Measurements from ENCODE around the gene CASKIN1.

CASKIN1 gene

GRCh38 chr16:2148714-2149629, 47.4 kb downstream of the CASKIN1 start:
- no peak overlapping the region for H3K27ac Mint-ChIP-seq
- peaks cover 6% of the 10 kb centered on the region for H3K27me3 Mint-ChIP-seq (ENCODE audit: low read depth, poor library complexity)
- no peak for TF ChIP-seq CTCF (IDR thresholded peaks at IDR 0.05)
- DNase-seq = no peak
- peak overlapping the region; percentile 74 for H3K4me3 Mint-ChIP-seq
- H3K9me3 Mint-ChIP-seq = no peaks in the 10 kb centered on the region
- H3K4me1 Mint-ChIP-seq = peaks cover 58% of the 10 kb centered on the region
- H3K36me3 Mint-ChIP-seq (ENCODE audit: low read depth) = peaks cover 11% of the 10 kb centered on the region

- Mint-ChIP-seq H3K4me3 (peak within 1 kb of the TSS; percentile 74), H3K36me3 (ENCODE audit: low read depth) (peaks cover 11% of the 10 kb centered on the region), H3K9me3 (no peaks in the 10 kb centered on the region), H3K27me3 (ENCODE audit: low read depth, poor library complexity) (peaks cover 6% of the 10 kb centered on the region), H3K27ac (no peak within 1 kb of the TSS), H3K4me1 (peaks cover 50% of the 10 kb centered on the region)
- TF ChIP-seq CTCF (IDR thresholded peaks at IDR 0.05) = no peak
- peak; percentile 85 for DNase-seq
Measured at GRCh38 chr16:2147981-2148671, 48.3 kb downstream of the CASKIN1 start, which contains the start of gene RAB26. Gene RAB26 (plus strand): TSS chr16:2148625. CDS start chr16:2148784, 159 bp downstream.

GRCh38 chr16:2147378-2147777, 49.0 kb downstream of the CASKIN1 start:
- no peak overlapping the region for H3K27ac Mint-ChIP-seq
- H3K36me3 Mint-ChIP-seq (ENCODE audit: low read depth) = peaks cover 11% of the 10 kb centered on the region
- peaks cover 45% of the 10 kb centered on the region for H3K4me1 Mint-ChIP-seq
- no peak overlapping the region for H3K4me3 Mint-ChIP-seq
- no peak for DNase-seq
- no peaks in the 10 kb centered on the region for H3K9me3 Mint-ChIP-seq
- H3K27me3 Mint-ChIP-seq (ENCODE audit: low read depth, poor library complexity) = peaks cover 8% of the 10 kb centered on the region
- TF ChIP-seq CTCF (IDR thresholded peaks at IDR 0.05) = no peak

- no peak for TF ChIP-seq CTCF (IDR thresholded peaks at IDR 0.05)
- H3K27ac Mint-ChIP-seq = peak overlapping the region; percentile 85
- no peaks in the 10 kb centered on the region for H3K9me3 Mint-ChIP-seq
- peaks cover 31% of the 10 kb centered on the region for H3K4me1 Mint-ChIP-seq
- H3K4me3 Mint-ChIP-seq = no peak overlapping the region
- no peak for DNase-seq
- H3K27me3 Mint-ChIP-seq (ENCODE audit: low read depth, poor library complexity) = peaks cover 9% of the 10 kb centered on the region
- H3K36me3 Mint-ChIP-seq (ENCODE audit: low read depth) = peaks cover 5% of the 10 kb centered on the region
Measured at GRCh38 chr16:2145843-2146242, 50.6 kb downstream of the CASKIN1 start.

GRCh38 chr16:2143878-2144485, 52.4 kb downstream of the CASKIN1 start:
- no peak for TF ChIP-seq CTCF (IDR thresholded peaks at IDR 0.05)
- Mint-ChIP-seq H3K4me3 (no peak overlapping the region), H3K9me3 (no peaks in the 10 kb centered on the region), H3K4me1 (peaks cover 18% of the 10 kb centered on the region), H3K27ac (no peak overlapping the region), H3K27me3 (ENCODE audit: low read depth, poor library complexity) (peaks cover 9% of the 10 kb centered on the region), H3K36me3 (ENCODE audit: low read depth) (peaks cover 5% of the 10 kb centered on the region)
- DNase-seq = no peak
